GM18909 (cell line): ENCODE results near the gene TXNDC11.
A peak's percentile ranks its signal among the peaks of the same experiment; 100 is the strongest.

ENCODE experiments used
- ATAC-seq: cut with Tn5 transposase; IDR thresholded peaks from one replicate; pipeline ENCODE4 v1.9.1; 2021; ENCODE audit warnings: mild to moderate bottlenecking; ENCODE audit not compliant: unreplicated experiment, poor library complexity

TXNDC11 gene

DNA sequence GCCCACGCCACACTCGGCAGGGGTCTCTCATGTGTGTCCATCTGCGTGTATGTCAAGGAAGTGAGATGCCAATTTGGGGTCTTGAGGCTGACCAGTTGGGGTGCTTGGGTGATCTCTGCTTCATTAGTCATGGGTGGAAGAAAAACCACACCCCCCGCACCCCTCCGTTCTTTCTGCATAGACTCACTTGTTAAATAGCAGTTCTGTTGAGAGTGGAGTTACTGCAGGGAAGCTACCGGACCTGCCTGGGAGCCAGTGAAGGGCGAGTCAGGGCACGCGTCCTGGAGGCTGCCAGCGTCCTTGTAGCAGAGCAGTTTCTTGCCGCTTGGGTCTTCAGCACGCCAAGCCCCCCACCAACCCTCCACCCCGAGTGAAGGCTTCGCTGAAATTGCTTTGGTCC, 65.9 kb downstream of the TXNDC11 start:
- ATAC-seq: no peak

- no peak for ATAC-seq
These were observed 66.8 kb downstream of the TXNDC11 start for GRCh38 chr16:11675561-11676511.

- no peak for ATAC-seq
These were observed 67.7 kb downstream of the TXNDC11 start for GRCh38 chr16:11674818-11675560.

- ATAC-seq: no peak
These were observed 68.4 kb downstream of the TXNDC11 start for GRCh38 chr16:11674001-11674817.

GRCh38 chr16:11673091-11674000, 69.3 kb downstream of the TXNDC11 start:
- ATAC-seq: no peak

- no peak for ATAC-seq
These were observed 70.2 kb downstream of the TXNDC11 start for GRCh38 chr16:11672206-11673090.

DNA sequence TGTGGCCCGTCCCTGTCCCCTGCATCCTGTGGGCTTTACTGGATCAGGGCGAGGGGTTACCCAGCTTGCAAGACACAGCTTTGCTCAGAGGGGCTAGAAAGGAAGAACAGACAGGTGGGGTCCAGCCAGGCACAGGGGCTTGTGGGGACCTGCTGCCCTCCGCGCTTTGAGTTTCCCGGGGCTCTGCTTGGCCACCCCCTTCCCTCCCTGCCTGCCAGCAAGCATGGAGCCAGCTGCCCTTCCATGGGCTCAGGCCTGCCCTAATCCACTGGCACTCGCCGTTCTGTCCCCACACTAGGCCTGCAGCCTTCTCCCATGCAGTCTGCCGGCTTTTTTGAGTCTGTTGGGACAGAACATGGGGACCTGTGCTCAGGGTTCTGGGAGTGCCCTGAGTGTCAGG, 71.0 kb downstream of the TXNDC11 start:
- no peak for ATAC-seq

DNA sequence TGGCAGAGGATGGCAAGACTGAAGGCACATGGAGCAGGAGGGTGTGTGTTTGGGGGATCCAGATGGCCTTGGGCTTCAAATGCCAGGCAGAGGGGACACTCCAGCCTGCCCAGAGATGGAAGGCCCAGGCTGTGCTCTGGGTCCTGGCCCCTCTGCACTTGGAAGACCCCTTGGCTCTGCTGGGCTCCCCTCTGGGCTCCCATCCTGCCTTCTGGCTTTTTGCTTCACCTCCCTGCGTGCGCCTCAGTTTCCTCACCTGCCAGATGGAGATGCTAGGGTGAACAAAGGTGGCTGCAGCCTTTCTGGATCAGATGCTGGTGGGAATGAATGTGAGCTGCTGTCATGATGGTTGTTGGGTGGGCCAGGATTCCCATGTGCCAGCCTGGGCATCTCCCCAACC, 71.4 kb downstream of the TXNDC11 start:
- no peak for ATAC-seq

DNA sequence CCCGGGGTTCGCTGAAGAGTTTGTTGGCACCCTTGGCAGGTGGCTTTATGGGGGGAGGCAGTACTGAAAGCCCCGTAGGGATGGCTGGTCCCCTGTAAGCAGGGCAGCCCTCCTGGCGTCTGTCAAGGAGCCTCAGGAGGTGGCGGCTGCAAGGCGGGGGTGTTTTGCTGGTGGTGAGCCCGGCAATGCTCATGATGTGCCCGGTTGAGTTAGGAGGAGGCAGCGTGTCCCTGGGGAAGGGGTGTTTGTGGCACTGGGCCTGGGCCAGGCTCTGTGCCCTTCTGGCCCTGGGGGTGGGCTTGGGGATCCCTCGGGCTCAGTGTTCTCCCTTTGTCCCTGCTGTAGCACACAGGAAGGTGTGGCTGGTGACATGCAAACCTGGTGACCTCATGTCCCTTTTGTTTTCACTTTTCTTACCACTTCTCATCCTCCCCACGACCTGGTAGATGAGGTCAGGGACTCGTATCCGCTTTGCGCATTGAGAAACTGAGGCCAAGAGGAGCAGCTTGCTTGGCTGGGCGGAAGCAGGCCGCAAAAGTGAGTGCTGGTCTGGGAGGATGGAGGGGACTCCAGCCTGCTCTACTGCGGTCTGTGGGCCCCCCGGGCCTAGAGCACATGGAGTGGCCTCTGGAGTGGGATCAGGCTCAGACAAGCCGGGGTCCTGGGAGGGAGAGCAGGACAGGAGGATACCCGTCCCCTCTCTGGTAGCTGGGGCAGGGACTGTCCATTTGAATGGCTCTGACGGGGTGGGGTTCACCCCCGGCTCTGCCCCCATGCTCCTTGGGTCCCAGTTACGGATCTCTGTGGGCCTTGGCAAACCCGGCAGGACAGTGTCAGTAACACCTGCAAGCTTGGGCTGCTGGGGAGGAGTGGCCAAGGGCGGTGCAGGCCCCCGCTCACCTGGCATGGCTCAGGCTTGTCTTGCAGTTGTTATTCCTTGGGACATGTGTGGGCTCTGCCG, 72.2 kb downstream of the TXNDC11 start:
- no peak for ATAC-seq

- ATAC-seq: no peak
These were observed 73.1 kb downstream of the TXNDC11 start for GRCh38 chr16:11669380-11670146.

- ATAC-seq: no peak
These were observed 73.9 kb downstream of the TXNDC11 start for GRCh38 chr16:11668623-11669379.

DNA sequence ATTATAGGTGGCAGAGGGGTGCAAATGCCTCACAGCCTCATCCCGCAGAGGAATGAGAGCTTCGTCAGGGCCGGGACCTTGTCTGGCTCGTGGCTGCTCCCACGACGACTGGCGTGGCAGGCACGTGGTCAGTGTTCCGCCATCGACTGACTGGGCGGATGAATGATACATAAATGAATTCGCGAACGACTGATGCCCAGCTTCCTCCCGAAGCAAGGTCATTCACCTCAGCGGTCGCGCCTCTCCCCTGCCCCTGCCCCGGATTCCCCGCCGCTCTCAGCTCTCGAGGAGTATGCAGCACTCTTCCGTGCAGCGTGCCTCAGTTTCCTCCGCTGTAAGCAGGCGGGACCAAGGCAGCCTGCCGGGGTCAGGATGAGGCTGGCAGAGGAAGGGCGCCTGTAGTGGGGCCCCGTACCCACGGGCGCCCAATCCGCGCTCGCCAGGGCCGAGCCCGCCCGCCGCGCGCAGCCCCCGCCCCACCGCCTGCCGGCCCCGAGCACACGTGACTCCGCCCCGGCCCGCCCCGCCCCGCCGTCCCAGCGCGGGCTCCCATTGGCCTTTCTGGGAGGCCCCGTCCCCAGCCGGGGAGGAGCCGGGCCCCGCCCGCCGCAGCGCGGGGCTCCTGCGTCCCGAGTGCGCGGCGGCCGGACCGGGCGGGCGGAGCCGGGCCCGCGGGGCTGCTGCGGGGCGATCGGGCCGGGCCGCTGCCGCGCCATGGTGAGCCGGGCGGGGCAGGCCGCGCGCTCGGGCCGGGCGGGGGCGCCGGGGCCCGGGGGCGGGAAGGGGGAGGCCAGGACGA, 74.6 kb downstream of the TXNDC11 start, which contains the start of gene SNN:
SNN (plus strand) TSS at position 632 of the 799 bp plus-strand sequence. CDS start 7,605 bp downstream, outside the sequence.
- ATAC-seq: peak; percentile 66

GRCh38 chr16:11667221-11667823, 75.3 kb downstream of the TXNDC11 start:
- ATAC-seq: no peak

GRCh38 chr16:11666103-11667055, 76.3 kb downstream of the TXNDC11 start:
- ATAC-seq: no peak
